Left lung (tissue), 10 donors: Measurements from ENCODE around the gene CDR2L. TPM values are rescaled to one million over a fixed set of nuclear protein-coding genes. Genes with fewer than 3 reads are reported as not detected.
"Not testable (repeated sequence)": the region's sequence is repeated elsewhere in the genome, so short reads cannot be mapped to it uniquely, and the experiment has no call there.

Source experiments
- ATAC-seq: fragments of 200-7000 bp; cut with Tn5 transposase; one replicate; pipeline ENCODE4 v1.9.1; 2020; ENCODE audit warnings: moderate library complexity
- DNase-seq, 4 donors: peaks; one replicate each; pipeline ENCODE4 v3.0.0-alpha.2; 2013 to 2020
- H3K27ac ChIP-seq, 2 donors: fragments of 200-600 bp; sonication (generic) in 1 of 2; one replicate each; pipeline versions ENCODE4 v1.5.0 to v1.8.0; 2020 to 2021
- H3K27me3 ChIP-seq, 2 donors: fragments of 200-600 bp; sonication (generic) in 1 of 2; one replicate each; pipeline versions ENCODE4 v1.5.0 to v1.8.0; 2020 to 2021
- H3K36me3 ChIP-seq, 2 donors: fragments of 200-600 bp; sonication (generic) in 1 of 2; one replicate each; pipeline versions ENCODE4 v1.5.0 to v1.8.0; 2020 to 2021
- H3K4me1 ChIP-seq, 2 donors: fragments of 200-600 bp; one replicate each; pipeline ENCODE4 v1.8.0; 2021
- H3K4me3 ChIP-seq, 2 donors: fragments of 200-600 bp; sonication (generic) in 1 of 2; one replicate each; pipeline versions ENCODE4 v1.5.0 to v1.8.0; 2020 to 2021; ENCODE audit warnings: mild to moderate bottlenecking in 1 of 2
- H3K9me3 ChIP-seq, 2 donors: fragments of 200-600 bp; sonication (generic) in 1 of 2; one replicate each; pipeline versions ENCODE4 v1.5.0 to v1.8.0; 2020 to 2021
- CTCF ChIP-seq, 2 donors: fragments of 200-600 bp; sonication (generic) in 1 of 2; IDR thresholded peaks; one replicate each; pipeline versions ENCODE4 v1.5.0 to v1.8.0; 2021; ENCODE audit warnings: antibody characterized with exemption in 2 of 2
- intact Hi-C, 2 donors: fragments of 100-400 bp; cut with DNase I; formaldehyde crosslinking; loops; one replicate each; pipeline versions ENCODE4 v1.11.2 to v1.14.2; 2022
- polyA plus RNA-seq, 6 donors: library from polyadenylated mRNA; unstranded; fragments of 120-200 nt; gene quantifications; one replicate each; pipeline ENCODE4 v1.2.1, GENCODE V29; 2013; ENCODE audit not compliant: insufficient read length in 6 of 6
- total RNA-seq, 2 donors: library from RNA; stranded (reverse); fragmentation: NEBNext Ultra II Directional; extraction: Animal tissue kit (Norgen Biotek cat#: 25700); gene quantifications; one replicate each; pipeline ENCODE4 v1.2.1, GENCODE V29; 2021
- donor health status: DM: no; HTN: yes; CAD: no.
- donor health status: DM: no; HTN: no; CAD: no.

Gene CDR2L
- total and polyA plus RNA-seq, 8 donors = 10.3 to 41.2 (median 14.8) TPM

GRCh38 chr17:74963656-74964055 lies 23.8 kb upstream of the CDR2L start:
- H3K27me3 ChIP-seq = no peaks in the 10 kb centered on the region
- intact Hi-C loops = no loop called here
- H3K4me3 ChIP-seq = no peak overlapping the region
- no peak for ATAC-seq
- no peaks in the 10 kb centered on the region for H3K9me3 ChIP-seq
- no peak for DNase-seq
- H3K36me3 ChIP-seq = peaks cover 0 to 7% of the 10 kb centered on the region in 2 donors
- no peak for TF ChIP-seq CTCF (IDR thresholded peaks at IDR 0.05)
- H3K4me1 ChIP-seq = peaks cover 0 to 13% of the 10 kb centered on the region in 2 donors
- H3K27ac ChIP-seq = no peak overlapping the region

GRCh38 chr17:74964246-74964761 lies 23.1 kb upstream of the CDR2L start:
- intact Hi-C loops = no loop called here

GRCh38 chr17:74964988-74965622 lies 22.3 kb upstream of the CDR2L start:
- no peak overlapping the region for H3K4me3 ChIP-seq
- ATAC-seq (no peak), DNase-seq (peak in 1 of 4 donors; percentile 78)
- intact Hi-C loops = no loop called here
- TF ChIP-seq CTCF (IDR thresholded peaks at IDR 0.05) = no peak
- peaks cover 0 to 13% of the 10 kb centered on the region in 2 donors for H3K4me1 ChIP-seq
- peaks cover 0 to under 1% of the 10 kb centered on the region in 2 donors for H3K27me3 ChIP-seq
- no peak overlapping the region for H3K27ac ChIP-seq
- H3K36me3 ChIP-seq = peaks cover 0 to 5% of the 10 kb centered on the region in 2 donors
- H3K9me3 ChIP-seq = no peaks in the 10 kb centered on the region

More at GRCh38 chr17:74964246-74964761, 23.1 kb upstream of the CDR2L start:
- ATAC-seq (no peak), DNase-seq (peak in 1 of 4 donors; percentile 51)
- no peak for TF ChIP-seq CTCF (IDR thresholded peaks at IDR 0.05)
- H3K27me3 ChIP-seq = no peaks in the 10 kb centered on the region
- peaks cover 0 to 7% of the 10 kb centered on the region in 2 donors for H3K36me3 ChIP-seq
- H3K4me3 ChIP-seq = no peak overlapping the region
- H3K4me1 ChIP-seq = peaks cover 0 to 13% of the 10 kb centered on the region in 2 donors
- H3K27ac ChIP-seq = no peak overlapping the region
- H3K9me3 ChIP-seq = no peaks in the 10 kb centered on the region

GRCh38 chr17:74968361-74968780 lies 19.1 kb upstream of the CDR2L start:
- no peaks in the 10 kb centered on the region for H3K9me3 ChIP-seq
- intact Hi-C loops = no loop called here
- peaks cover 0 to 17% of the 10 kb centered on the region in 2 donors for H3K4me1 ChIP-seq
- no peak overlapping the region for H3K27ac ChIP-seq
- peaks cover 7 to 33% of the 10 kb centered on the region in 2 donors for H3K27me3 ChIP-seq
- DNase-seq = peak in 1 of 4 donors; percentile 77
- H3K4me3 ChIP-seq = no peak overlapping the region
- no peaks in the 10 kb centered on the region for H3K36me3 ChIP-seq
- peak; percentile 16 for ATAC-seq
- no peak for TF ChIP-seq CTCF (IDR thresholded peaks at IDR 0.05)

- ATAC-seq, H3K4me3 ChIP-seq, H3K9me3 ChIP-seq, H3K36me3 ChIP-seq, intact Hi-C loops, H3K27ac ChIP-seq, DNase-seq: not testable (repeated sequence)
- Histone ChIP-seq H3K4me1 (peaks cover 0 to 17% of the 10 kb centered on the region in 2 donors), H3K27me3 (peaks cover 7 to 45% of the 10 kb centered on the region in 2 donors)
Measured at GRCh38 chr17:74969501-74969900, 17.9 kb upstream of the CDR2L start.
